Measurements from ENCODE around the gene RADX. TPM values are rescaled to one million over a fixed set of nuclear protein-coding genes. Genes with fewer than 3 reads are reported as not detected.

RADX gene
- total and polyA plus RNA-seq, 2 donors (not counting 1 experiment from before 2014, with no cell fraction given) = 0.37 to 1.7 TPM

GRCh38 chrX:106599411-106599810 is 12.4 kb upstream of the RADX start:
- H3K9ac ChIP-seq (ENCODE audit: insufficient read depth, low read length) = no peak overlapping the region
- H3K36me3 ChIP-seq (ENCODE audit: control insufficient read depth, insufficient read depth, low read length) = no peaks in the 10 kb centered on the region
- TF ChIP-seq, protein P1, sequence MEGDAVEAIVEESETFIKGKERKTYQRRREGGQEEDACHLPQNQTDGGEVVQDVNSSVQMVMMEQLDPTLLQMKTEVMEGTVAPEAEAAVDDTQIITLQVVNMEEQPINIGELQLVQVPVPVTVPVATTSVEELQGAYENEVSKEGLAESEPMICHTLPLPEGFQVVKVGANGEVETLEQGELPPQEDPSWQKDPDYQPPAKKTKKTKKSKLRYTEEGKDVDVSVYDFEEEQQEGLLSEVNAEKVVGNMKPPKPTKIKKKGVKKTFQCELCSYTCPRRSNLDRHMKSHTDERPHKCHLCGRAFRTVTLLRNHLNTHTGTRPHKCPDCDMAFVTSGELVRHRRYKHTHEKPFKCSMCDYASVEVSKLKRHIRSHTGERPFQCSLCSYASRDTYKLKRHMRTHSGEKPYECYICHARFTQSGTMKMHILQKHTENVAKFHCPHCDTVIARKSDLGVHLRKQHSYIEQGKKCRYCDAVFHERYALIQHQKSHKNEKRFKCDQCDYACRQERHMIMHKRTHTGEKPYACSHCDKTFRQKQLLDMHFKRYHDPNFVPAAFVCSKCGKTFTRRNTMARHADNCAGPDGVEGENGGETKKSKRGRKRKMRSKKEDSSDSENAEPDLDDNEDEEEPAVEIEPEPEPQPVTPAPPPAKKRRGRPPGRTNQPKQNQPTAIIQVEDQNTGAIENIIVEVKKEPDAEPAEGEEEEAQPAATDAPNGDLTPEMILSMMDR (conservative IDR thresholded peaks at IDR 0.05 in 1 of 2, IDR thresholded peaks at IDR 0.05 in 1 of 2; ENCODE audit: low read depth in 1 of 2, low read length in 2 of 2) = no peak
- no peak for TF ChIP-seq EZH2 (IDR thresholded peaks at IDR 0.05; ENCODE audit: low read length, missing control alignments)
- H3K27me3 ChIP-seq (ENCODE audit: control insufficient read depth, insufficient read depth, low read length) = no peaks in the 10 kb centered on the region
- DNase-seq (ENCODE audit: low read depth in 2 of 2) = no peak
- H3K4me3 ChIP-seq (replicated peaks in 1 of 4; ENCODE audit: control extremely low read depth in 1 of 4, insufficient read depth in 1 of 4, low read depth in 3 of 4, low read length in 4 of 4) = no peak overlapping the region
- H3K9me3 ChIP-seq (ENCODE audit: control insufficient read depth, insufficient read depth, low read depth, low read length) = no peaks in the 10 kb centered on the region
- H3K79me2 ChIP-seq (ENCODE audit: control insufficient read depth, insufficient read depth, low read length) = no peaks in the 10 kb centered on the region
- H3K4me2 ChIP-seq (ENCODE audit: extremely low read depth, insufficient read depth, low read length) = no peak overlapping the region
- H3K27ac ChIP-seq (ENCODE audit: insufficient read depth, low read length) = no peak overlapping the region
- H3K4me1 ChIP-seq (ENCODE audit: control insufficient read depth, extremely low read depth, insufficient read depth, low read length) = no peaks in the 10 kb centered on the region
- no peak overlapping the region for H2AFZ ChIP-seq (ENCODE audit: low read length)
- H4K20me1 ChIP-seq (ENCODE audit: control insufficient read depth, extremely low read depth, insufficient read depth, low read length) = no peaks in the 10 kb centered on the region

DNA sequence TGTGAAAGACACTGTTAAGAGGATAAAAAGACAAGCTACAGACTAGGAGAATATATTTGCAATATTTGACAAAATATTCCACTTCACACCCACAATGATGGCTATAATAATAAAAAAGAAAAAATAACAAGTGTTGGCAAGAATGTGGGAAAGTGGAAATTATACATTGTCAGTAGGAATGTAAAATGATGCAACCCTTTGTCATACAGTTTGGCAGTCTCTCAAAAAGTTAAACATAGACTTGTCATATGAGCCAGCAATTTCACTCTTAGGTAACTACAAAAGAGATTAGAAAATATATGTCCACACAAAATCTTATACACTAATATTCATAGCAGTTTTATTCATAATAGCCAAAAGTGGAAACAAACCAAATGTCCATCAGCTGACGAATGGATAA is 5.2 kb upstream of the RADX start:
- H3K36me3 ChIP-seq (ENCODE audit: control insufficient read depth, insufficient read depth, low read length) = no peaks in the 10 kb centered on the region
- no peak overlapping the region for H3K4me2 ChIP-seq (ENCODE audit: extremely low read depth, insufficient read depth, low read length)
- TF ChIP-seq, protein P1 (conservative IDR thresholded peaks at IDR 0.05 in 1 of 2, IDR thresholded peaks at IDR 0.05 in 1 of 2; ENCODE audit: low read depth in 1 of 2, low read length in 2 of 2) = no peak
- no peak for TF ChIP-seq EZH2 (IDR thresholded peaks at IDR 0.05; ENCODE audit: low read length, missing control alignments)
- no peaks in the 10 kb centered on the region for H3K27me3 ChIP-seq (ENCODE audit: control insufficient read depth, insufficient read depth, low read length)
- H3K27ac ChIP-seq (ENCODE audit: insufficient read depth, low read length) = no peak overlapping the region
- no peaks in the 10 kb centered on the region for H3K4me1 ChIP-seq (ENCODE audit: control insufficient read depth, extremely low read depth, insufficient read depth, low read length)
- no peaks in the 10 kb centered on the region for H4K20me1 ChIP-seq (ENCODE audit: control insufficient read depth, extremely low read depth, insufficient read depth, low read length)
- H2AFZ ChIP-seq (ENCODE audit: low read length) = no peak overlapping the region
- DNase-seq (ENCODE audit: low read depth in 2 of 2) = no peak
- H3K9ac ChIP-seq (ENCODE audit: insufficient read depth, low read length) = no peak overlapping the region
- H3K9me3 ChIP-seq (ENCODE audit: control insufficient read depth, insufficient read depth, low read depth, low read length) = no peaks in the 10 kb centered on the region
- no peaks in the 10 kb centered on the region for H3K79me2 ChIP-seq (ENCODE audit: control insufficient read depth, insufficient read depth, low read length)
- H3K4me3 ChIP-seq (replicated peaks in 1 of 4; ENCODE audit: control extremely low read depth in 1 of 4, insufficient read depth in 1 of 4, low read depth in 3 of 4, low read length in 4 of 4) = no peak overlapping the region

GRCh38 chrX:106608016-106608415 is 3.8 kb upstream of the RADX start:
- Histone ChIP-seq H2AFZ (ENCODE audit: low read length) (no peak overlapping the region), H3K9ac (ENCODE audit: insufficient read depth, low read length) (no peak overlapping the region), H3K4me2 (ENCODE audit: extremely low read depth, insufficient read depth, low read length) (no peak overlapping the region), H3K79me2 (ENCODE audit: control insufficient read depth, insufficient read depth, low read length) (no peaks in the 10 kb centered on the region), H3K9me3 (ENCODE audit: control insufficient read depth, insufficient read depth, low read depth, low read length) (no peaks in the 10 kb centered on the region), H3K36me3 (ENCODE audit: control insufficient read depth, insufficient read depth, low read length) (no peaks in the 10 kb centered on the region), H3K27ac (ENCODE audit: insufficient read depth, low read length) (no peak overlapping the region), H3K27me3 (ENCODE audit: control insufficient read depth, insufficient read depth, low read length) (no peaks in the 10 kb centered on the region), H3K4me1 (ENCODE audit: control insufficient read depth, extremely low read depth, insufficient read depth, low read length) (no peaks in the 10 kb centered on the region), H4K20me1 (ENCODE audit: control insufficient read depth, extremely low read depth, insufficient read depth, low read length) (no peaks in the 10 kb centered on the region), H3K4me3 (replicated peaks in 1 of 4; ENCODE audit: control extremely low read depth in 1 of 4, insufficient read depth in 1 of 4, low read depth in 3 of 4, low read length in 4 of 4) (no peak overlapping the region)
- no peak for DNase-seq (ENCODE audit: low read depth in 2 of 2)
- TF ChIP-seq, protein P1 (conservative IDR thresholded peaks at IDR 0.05 in 1 of 2, IDR thresholded peaks at IDR 0.05 in 1 of 2; ENCODE audit: low read depth in 1 of 2, low read length in 2 of 2) = no peak
